Retinal pigment epithelial cell (primary cell): ENCODE measurements around the gene STAB2.

Experiments
- DNase-seq: peaks from one replicate; pipeline ENCODE4 v3.0.0-alpha.2; 2010; ENCODE audit warnings: low read depth
- H3K4me3 ChIP-seq: 2 replicates; pipeline ENCODE4 v1.5.1; 2011; ENCODE audit warnings: mild to moderate bottlenecking, low read length, control low read depth, moderate library complexity
- CTCF ChIP-seq: conservative IDR thresholded peaks from 2 replicates; pipeline ENCODE4 v1.5.1; 2011; ENCODE audit warnings: low read depth, low read length, control low read depth, inconsistent platforms

The STAB2 gene

GRCh38 chr12:103673891-103674375 lies 86.9 kb downstream of the STAB2 start:
- no peak overlapping the region for H3K4me3 ChIP-seq
- DNase-seq = no peak
- TF ChIP-seq CTCF = no peak

- H3K4me3 ChIP-seq = no peak overlapping the region
- DNase-seq = no peak
- TF ChIP-seq CTCF = no peak
Measured at GRCh38 chr12:103676893-103677292, 89.8 kb downstream of the STAB2 start.

GRCh38 chr12:103677341-103677740 lies 90.3 kb downstream of the STAB2 start:
- H3K4me3 ChIP-seq = no peak overlapping the region
- no peak for TF ChIP-seq CTCF

GRCh38 chr12:103677905-103678304 lies 90.8 kb downstream of the STAB2 start:
- DNase-seq = no peak
- no peak for TF ChIP-seq CTCF
- H3K4me3 ChIP-seq = no peak overlapping the region

More at GRCh38 chr12:103677341-103677740, 90.3 kb downstream of the STAB2 start:
- no peak for DNase-seq

GRCh38 chr12:103679421-103680170 lies 92.5 kb downstream of the STAB2 start:
- no peak overlapping the region for H3K4me3 ChIP-seq
- no peak for DNase-seq
- TF ChIP-seq CTCF = no peak

GRCh38 chr12:103680591-103681141 lies 93.6 kb downstream of the STAB2 start:
- H3K4me3 ChIP-seq = no peak overlapping the region
- no peak for TF ChIP-seq CTCF
- no peak for DNase-seq

- DNase-seq = no peak
- no peak for TF ChIP-seq CTCF
- H3K4me3 ChIP-seq = no peak overlapping the region
Measured at GRCh38 chr12:103686026-103686425, 99.0 kb downstream of the STAB2 start.
